Kidney epithelial cell (primary cell): ENCODE measurements around the gene HOXA4. TPM values are rescaled to one million over a fixed set of nuclear protein-coding genes. Genes with fewer than 3 reads are reported as not detected.

Experiments
- DNase-seq: peaks from one replicate; pipeline ENCODE4 v3.0.0-alpha.2; 2010; ENCODE audit warnings: low read depth
- H3K27me3 ChIP-seq: 2 replicates; pipeline ENCODE4 v1.6.0; 2011; ENCODE audit warnings: low read length; ENCODE audit not compliant: control insufficient read depth, insufficient read depth
- H3K36me3 ChIP-seq: 2 replicates; pipeline ENCODE4 v1.5.1; 2011; ENCODE audit warnings: low read length; ENCODE audit not compliant: control insufficient read depth, insufficient read depth
- H3K4me3 ChIP-seq: 2 replicates; pipeline ENCODE4 v1.5.1; 2011; ENCODE audit warnings: low read depth, mild to moderate bottlenecking, control low read depth, low read length
- total RNA-seq: library from RNA; depleted of rRNA; stranded (reverse); fragments of >200 nt; gene quantifications from 2 replicates; pipeline ENCODE4 v1.2.3, GENCODE V29; 2015
- TF ChIP-seq, protein P1 (sequence below): IDR thresholded peaks from 2 replicates; pipeline ENCODE4 v1.5.1; 2011; ENCODE audit warnings: mild to moderate bottlenecking, moderate library complexity, low read length, control low read depth, inconsistent platforms; ENCODE audit not compliant: insufficient read depth, poor library complexity, severe bottlenecking

HOXA4 gene
- total RNA-seq, 1 donor from 2014 or later: 7.4 TPM

DNA sequence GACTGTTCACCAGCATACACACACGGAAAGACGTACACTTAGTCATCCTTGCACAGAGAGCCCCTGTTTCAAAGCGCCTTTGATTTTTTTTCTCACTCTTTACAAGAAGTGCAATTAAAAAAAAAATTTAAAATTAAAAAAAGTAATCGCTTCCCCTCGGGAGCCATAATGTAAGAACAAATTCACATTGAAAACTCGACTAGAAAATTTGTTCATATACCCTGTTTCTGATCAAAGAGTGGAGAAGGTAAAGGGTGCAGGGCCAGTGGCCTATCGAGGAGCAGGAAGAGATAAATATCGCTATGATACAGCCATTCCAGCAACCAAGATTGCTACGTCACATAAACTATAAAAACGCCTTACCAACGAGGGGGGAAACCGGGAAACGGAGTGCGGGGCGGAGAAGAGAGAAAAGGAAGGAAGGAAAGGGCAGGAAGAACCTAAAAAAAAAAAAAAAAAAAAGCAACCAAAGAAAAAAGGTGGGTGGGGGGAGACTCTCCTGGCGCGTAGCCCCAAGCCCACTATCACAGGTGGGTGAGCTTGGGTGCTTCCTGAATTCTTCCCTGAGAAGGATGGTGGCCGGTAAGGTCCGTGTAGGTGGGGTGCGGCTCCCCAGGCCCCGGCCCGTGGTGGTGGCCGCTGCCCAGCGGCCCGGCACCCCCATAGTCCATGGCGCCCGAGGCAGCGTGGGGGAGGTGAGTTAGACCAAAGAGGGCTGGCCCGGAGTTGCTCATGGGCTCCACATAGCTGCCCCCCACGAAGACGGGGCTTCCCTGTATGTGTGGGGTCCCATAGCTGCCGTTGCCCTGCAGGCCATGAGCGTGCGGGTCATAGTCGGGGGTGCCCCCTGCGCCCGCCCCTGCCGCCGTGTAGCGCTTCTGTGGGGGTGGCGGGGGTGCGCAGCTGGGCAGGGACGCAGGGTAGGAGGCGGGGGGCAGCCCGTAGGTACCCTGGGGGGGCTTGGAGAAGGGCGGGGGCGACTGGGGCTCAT lies 22.9 kb downstream of the HOXA4 start:
- TF ChIP-seq, protein P1, sequence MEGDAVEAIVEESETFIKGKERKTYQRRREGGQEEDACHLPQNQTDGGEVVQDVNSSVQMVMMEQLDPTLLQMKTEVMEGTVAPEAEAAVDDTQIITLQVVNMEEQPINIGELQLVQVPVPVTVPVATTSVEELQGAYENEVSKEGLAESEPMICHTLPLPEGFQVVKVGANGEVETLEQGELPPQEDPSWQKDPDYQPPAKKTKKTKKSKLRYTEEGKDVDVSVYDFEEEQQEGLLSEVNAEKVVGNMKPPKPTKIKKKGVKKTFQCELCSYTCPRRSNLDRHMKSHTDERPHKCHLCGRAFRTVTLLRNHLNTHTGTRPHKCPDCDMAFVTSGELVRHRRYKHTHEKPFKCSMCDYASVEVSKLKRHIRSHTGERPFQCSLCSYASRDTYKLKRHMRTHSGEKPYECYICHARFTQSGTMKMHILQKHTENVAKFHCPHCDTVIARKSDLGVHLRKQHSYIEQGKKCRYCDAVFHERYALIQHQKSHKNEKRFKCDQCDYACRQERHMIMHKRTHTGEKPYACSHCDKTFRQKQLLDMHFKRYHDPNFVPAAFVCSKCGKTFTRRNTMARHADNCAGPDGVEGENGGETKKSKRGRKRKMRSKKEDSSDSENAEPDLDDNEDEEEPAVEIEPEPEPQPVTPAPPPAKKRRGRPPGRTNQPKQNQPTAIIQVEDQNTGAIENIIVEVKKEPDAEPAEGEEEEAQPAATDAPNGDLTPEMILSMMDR: no peak
- DNase-seq: no peak
- Histone ChIP-seq H3K36me3 (no peaks in the 10 kb centered on the region), H3K4me3 (peak overlapping the region; percentile 24), H3K27me3 (no peaks in the 10 kb centered on the region)

DNA sequence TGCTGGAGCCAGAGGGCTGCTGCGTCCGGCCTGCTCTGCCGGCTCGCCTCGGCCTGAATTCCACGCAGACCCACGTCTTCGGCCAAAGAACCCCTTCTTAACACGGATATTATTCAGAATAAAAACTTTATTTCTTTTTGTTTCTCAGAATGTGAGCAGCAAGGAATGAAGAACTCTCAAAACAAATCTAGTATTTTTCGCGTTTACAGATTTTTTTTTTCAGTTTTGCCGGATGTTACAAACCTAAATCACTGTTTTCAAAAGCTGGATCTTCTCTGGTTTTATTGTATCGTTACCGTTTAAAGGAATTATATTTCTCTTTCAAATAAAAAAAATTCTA lies 23.7 kb downstream of the HOXA4 start:
- peak overlapping the region; percentile 38 for H3K4me3 ChIP-seq

DNA sequence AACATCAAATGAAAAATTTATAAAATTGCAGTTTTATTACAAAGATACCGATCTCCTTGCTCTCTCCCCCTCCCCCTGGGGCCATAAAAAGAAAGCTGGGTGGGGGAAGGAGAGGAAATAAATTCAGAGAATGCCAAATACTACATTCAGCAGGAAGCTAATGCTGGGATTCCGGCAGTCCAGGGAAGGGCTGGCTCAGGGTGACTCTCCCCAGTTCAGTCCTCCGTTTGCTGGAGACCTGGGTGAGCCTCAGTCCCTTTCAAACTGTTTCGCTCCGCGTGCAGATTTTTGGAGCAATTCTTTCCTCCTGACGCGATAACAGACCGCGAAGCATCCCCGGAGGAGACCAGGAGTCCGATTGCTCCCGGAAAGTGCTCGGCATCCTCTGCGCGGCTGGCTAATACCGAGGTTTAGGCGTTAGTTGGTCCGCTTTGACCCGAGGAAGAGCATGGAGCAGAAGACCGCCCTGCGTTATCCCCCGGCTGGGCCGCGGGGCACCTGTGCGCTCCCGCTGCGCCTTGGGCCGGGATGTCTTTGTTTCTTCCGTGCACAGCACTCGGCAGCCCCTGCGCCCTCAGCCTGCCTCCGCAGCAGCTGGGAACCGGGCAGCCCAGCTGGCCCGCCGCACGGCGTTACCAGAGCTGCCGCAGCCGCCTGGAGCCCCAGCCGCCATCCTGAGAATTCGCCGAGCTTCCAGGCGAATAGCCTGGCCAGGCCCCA lies 24.2 kb downstream of the HOXA4 start:
- H3K36me3 ChIP-seq: no peaks in the 10 kb centered on the region
- peak overlapping the region; percentile 38 for H3K4me3 ChIP-seq
- TF ChIP-seq, protein P1: no peak
- no peaks in the 10 kb centered on the region for H3K27me3 ChIP-seq
- DNase-seq: no peak

More for the DNA sequence above, 23.7 kb downstream of the HOXA4 start:
- H3K36me3 ChIP-seq: no peaks in the 10 kb centered on the region
- no peak for DNase-seq
- TF ChIP-seq, protein P1: no peak
- H3K27me3 ChIP-seq: no peaks in the 10 kb centered on the region

DNA sequence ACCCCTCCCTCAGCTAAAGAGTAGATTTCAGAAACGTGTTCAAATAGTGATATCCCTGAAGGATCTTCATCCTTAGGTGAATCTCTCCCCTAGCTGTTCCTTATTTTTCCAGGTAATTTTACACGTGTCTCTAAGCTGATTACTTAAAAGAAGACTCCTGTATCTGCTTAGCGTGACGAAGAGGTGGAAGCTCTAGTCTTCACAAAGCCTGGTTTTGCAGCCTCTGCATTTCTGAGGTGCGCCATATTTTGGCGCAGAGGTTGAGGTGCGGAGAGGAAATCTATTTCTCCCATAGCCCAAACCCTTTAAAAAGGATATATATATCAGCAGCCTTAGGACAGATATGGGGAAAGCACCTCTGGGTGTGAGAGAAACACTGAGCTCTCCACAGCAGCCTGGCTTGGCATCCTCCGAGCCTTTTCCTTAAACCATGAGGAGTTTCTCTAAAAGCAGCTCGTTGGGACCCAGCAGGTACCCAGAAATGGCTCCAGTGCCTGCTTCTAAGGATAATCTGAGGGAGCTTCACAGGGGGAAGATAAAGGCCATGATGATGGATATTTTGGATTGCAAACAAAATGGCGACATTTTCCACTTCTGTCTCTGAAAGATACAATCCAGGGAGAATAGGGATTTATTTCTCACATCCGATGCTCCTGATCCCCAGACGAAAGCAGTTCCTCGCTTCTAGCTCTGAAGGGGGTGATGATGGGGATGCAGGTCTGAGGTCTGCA lies 25.1 kb downstream of the HOXA4 start:
- TF ChIP-seq, protein P1: no peak
- no peaks in the 10 kb centered on the region for H3K27me3 ChIP-seq
- DNase-seq: no peak
- no peaks in the 10 kb centered on the region for H3K36me3 ChIP-seq
- no peak overlapping the region for H3K4me3 ChIP-seq

DNA sequence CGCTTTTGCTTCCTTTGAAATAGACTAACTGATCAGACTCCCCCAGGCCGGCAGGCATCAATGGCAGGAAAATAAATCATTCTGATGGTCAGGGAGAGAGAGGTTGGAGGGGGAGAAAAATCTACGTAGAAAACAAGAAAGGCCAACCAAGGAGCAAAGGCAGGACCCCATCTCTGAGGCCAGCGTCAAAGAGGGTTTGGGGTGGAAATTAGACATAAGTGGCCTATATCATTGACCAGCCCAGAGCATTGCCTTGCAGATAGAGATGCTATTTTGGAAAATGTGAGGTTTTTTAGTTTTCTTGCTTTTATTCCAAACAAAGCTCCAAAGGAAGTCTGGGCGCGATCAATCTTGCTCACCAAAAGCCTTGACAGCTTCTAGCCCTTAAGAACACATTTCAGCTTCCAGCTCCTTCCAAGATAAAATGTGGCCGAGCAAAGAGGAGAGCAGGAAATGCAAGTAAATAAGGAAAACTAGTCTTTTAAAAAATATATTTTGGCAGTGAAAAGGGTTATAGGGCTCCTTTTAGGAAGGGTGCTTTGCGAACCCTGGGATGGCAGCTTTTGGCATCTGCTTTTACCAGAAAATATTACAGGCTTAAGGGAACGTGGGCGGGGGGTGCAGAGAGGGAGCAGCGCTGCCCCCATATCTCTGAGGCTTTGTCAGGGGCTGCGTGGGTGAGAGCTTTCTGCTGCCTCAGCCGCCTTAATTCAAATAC lies 26.1 kb downstream of the HOXA4 start:
- TF ChIP-seq, protein P1: no peak
- Histone ChIP-seq H3K36me3 (no peaks in the 10 kb centered on the region), H3K27me3 (no peaks in the 10 kb centered on the region), H3K4me3 (peak overlapping the region; percentile 31)
- DNase-seq: no peak
